Lung microvascular endothelial cell (primary cell): ENCODE data around the gene PCDHA2. TPM values are rescaled to one million over a fixed set of nuclear protein-coding genes. Genes with fewer than 3 reads are reported as not detected.
A peak's percentile ranks its signal among the peaks of the same experiment; 100 is the strongest.
"Not testable (repeated sequence)": the region's sequence is repeated elsewhere in the genome, so short reads cannot be mapped to it uniquely, and the experiment has no call there.

ENCODE experiments used
- DNase-seq, 2 donors: peaks; one replicate each; pipeline versions ENCODE4 v3.0.0 to v3.0.0-alpha.2; 2010; ENCODE audit warnings: low read depth in 2 of 2
- total RNA-seq: library from RNA; depleted of rRNA; stranded (reverse); fragments of >200 nt; gene quantifications from 2 replicates; pipeline ENCODE4 v1.2.1, GENCODE V29; 2014

PCDHA2 gene
- total RNA-seq = under 0.01 TPM in 2 replicates

DNA sequence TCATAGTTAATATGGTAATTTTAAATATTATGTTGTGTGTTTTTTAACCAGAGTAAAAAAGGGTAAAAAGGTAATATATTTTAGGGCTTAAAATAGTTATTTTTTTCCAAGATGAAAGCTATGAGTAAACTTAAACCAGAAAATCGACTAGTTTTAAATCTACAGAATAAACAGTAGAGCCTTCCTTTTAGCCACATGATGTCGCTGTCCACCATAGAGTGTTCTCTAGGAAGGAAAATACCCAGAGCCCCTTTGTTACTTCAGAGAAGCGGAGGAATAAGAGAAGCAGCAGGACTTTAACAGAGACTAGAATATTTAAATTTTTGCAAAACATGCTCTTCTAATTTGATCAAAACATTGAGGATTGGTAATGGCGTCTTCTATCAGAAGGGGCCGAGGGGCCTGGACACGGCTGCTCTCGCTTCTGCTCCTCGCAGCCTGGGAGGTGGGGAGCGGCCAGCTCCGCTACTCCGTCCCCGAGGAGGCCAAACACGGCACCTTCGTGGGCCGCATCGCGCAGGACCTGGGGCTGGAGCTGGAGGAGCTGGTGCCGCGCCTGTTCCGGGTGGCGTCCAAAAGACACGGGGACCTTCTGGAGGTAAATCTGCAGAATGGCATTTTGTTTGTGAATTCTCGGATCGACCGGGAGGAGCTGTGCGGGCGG lies at the start of gene PCDHA2:
PCDHA2 (plus strand) TSS at position 258 of the 664 bp plus-strand sequence.
- no peak for DNase-seq

DNA sequence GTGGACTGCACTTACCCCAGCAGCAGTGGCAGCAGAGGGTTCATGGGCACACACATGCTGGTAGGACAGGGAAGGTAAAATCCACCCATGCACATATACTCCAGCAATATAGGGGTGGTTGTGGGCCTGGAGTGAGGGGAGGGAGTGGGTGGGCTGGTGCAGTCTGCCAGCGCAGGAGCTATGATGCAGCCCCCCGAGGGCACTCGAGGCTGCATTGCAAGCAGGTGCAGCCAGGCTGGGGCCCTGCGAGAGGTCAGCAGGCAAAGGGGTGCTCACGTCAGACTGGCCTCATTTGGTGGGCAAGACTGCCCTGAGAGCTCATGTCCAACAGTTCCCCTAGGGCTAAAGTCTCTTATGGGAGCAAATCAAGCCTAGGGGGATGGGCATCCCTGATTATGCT lies 41.1 kb upstream of the PCDHA2 start:
- no peak for DNase-seq

DNA sequence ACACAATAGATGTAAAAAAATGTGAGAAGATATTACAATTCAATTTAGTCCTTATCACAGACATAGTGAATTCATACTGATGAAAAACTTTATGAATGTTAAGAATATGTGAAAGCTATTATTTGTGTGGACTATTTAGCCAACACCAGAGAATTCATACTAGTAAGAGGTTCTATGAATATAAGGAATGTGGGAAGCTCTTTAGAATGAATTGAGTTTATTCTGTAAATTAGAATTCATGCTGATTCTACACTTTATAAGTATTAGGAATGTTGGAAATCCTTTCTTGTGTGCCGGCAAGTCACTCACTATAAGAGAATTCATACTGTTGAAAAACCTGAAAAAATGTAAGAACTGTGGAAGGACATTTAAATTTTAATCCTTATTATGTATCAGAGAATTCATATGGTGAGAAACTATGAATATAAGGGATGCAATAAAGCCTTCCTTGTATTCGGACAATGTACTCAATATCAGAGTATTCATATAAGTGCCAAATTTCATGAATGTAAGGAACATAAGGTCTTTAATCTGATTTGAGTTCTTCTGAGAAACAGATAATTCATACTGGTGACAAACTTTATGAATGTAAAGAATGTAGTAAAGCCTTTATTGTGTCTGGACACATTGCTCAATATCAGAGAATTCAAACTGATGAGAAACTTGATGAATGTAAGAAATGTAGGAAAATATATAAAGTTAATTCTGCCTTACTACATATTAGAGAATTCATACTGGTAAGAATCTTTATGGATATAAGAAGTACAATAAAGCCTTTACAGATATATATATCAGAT lies 30.3 kb upstream of the PCDHA2 start:
- DNase-seq = peak in 1 of 2 donors; percentile 1

DNA sequence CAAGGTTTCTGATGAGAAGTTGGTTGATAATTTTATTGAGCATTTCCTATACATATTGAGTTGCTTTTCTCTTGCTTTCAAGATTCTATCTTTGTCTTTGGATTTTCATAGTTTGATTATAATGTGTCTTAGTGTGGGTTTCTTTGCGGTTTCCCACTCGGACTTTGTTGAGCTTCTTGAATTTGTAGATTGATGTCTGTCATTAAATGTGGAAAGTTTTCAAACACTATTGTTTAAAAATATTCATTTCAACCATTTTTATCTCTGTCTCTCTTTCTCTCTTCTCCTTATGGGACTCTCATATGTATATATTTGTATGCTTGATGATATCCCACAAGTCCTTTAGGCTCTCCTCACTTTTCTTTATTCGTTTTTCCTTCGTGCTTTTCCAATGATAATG lies 27.2 kb upstream of the PCDHA2 start:
- DNase-seq = no peak

DNA sequence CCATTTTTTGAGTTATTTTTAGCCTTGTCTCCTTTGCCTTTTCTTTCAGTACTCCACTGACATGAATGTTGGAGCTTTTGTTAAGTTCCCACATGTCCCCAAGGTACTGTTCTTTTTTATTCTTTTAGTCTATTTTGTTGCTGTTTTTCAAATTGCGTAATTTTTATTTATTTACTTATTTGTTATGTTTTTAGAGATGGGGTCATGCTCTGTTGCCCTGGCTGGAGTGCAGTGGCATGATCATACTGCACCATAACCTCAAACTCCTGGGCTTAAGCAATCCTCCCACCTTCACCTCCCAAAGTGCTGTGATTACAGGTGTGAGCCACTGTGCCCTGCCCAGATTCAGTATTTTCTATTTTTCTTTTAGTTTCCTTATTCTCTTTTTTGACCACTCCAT lies 14.1 kb upstream of the PCDHA2 start:
- no peak for DNase-seq

DNA sequence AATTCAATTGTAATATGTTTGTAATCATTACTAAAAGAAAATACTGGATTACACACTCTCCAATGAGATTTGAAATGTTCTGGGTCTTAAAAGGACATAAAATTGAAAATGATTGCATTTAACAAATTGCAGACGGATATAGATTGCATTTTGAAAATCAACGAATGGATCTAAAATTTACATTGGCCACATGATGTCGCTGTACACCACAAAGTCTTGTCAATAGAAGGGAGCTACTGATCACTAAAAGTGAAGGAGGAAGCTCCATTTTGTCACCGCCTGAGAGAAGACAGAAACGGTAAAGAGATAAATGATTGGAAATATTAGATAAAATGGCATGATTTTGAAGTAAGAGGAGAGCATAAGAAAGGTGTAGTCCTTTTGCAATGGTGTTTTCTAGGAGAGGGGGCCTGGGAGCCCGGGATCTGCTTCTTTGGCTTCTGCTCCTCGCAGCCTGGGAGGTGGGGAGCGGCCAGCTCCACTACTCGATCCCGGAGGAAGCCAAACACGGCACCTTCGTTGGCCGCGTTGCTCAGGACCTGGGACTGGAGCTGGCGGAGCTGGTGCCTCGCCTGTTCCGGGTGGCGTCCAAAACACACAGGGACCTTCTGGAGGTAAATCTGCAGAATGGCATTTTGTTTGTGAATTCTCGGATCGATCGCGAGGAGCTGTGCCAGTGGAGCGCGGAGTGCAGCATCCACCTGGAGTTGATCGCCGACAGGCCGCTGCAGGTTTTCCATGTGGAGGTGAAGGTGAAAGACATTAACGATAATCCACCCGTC lies 8.6 kb upstream of the PCDHA2 start, which contains the start of gene PCDHA1:
PCDHA1 (plus strand) TSS at position 236 of the 782 bp plus-strand sequence.
- no peak for DNase-seq

DNA sequence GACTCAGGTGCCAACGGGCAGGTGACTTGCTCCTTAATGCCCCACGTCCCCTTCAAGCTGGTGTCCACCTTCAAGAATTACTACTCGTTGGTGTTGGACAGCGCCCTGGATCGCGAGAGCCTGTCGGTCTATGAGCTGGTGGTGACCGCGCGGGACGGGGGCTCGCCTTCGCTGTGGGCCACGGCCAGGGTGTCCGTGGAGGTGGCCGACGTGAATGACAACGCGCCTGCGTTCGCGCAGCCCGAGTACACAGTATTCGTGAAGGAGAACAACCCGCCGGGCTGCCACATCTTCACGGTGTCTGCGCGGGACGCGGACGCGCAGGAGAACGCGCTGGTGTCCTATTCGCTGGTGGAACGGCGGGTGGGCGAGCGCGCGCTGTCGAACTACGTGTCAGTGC lies 7.2 kb upstream of the PCDHA2 start:
- not testable (repeated sequence) for DNase-seq

DNA sequence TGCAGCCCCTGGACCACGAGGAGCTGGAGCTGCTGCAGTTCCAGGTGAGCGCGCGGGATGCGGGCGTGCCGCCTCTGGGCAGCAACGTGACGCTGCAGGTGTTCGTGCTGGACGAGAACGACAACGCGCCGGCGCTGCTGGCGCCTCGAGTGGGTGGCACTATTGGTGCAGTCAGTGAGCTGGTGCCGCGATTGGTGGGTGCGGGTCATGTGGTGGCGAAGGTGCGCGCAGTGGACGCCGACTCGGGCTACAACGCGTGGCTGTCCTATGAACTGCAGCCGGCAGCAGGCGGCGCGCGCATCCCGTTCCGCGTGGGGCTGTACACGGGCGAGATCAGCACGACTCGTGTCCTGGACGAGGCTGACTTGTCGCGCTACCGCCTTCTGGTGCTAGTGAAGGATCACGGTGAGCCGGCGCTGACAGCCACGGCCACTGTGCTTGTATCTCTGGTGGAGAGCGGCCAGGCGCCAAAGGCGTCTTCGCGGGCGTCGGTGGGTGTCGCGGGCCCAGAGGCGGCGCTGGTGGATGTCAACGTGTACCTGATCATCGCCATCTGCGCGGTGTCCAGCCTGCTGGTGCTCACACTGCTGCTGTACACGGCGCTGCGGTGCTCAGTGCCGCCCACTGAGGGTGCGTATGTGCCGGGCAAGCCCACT lies 6.7 kb upstream of the PCDHA2 start:
- not testable (repeated sequence) for DNase-seq

DNA sequence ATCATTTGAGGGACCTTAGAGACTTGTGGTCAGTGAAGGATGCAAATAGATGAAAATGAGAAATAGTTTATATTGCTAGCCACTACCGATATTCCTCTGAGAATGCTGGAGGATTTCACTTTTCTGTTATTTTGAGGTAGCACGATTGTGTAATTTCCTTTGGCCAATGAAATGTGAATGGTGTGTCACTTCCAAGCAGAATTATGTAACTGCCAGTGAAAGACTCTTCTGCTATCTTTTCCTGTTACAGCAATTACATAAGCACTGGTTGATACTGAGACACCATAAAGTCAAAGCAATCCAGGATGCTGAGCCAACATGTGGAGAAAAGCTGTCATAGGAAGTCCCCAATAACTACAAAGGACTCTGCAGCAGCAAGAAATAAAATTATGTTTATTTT lies 3.6 kb upstream of the PCDHA2 start:
- DNase-seq = no peak

DNA sequence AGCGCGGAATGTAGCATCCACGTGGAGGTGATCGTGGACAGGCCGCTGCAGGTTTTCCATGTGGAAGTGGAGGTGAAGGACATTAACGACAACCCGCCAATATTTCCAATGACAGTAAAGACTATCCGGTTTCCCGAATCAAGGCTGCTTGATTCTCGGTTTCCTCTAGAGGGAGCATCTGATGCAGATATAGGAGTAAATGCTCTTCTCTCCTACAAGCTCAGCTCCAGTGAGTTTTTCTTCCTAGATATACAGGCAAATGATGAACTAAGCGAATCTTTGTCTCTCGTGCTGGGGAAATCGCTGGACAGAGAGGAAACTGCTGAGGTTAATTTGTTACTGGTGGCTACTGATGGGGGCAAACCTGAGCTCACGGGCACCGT lies 598 bp downstream of the PCDHA2 start:
- DNase-seq = peak in 1 of 2 donors; percentile 9

DNA sequence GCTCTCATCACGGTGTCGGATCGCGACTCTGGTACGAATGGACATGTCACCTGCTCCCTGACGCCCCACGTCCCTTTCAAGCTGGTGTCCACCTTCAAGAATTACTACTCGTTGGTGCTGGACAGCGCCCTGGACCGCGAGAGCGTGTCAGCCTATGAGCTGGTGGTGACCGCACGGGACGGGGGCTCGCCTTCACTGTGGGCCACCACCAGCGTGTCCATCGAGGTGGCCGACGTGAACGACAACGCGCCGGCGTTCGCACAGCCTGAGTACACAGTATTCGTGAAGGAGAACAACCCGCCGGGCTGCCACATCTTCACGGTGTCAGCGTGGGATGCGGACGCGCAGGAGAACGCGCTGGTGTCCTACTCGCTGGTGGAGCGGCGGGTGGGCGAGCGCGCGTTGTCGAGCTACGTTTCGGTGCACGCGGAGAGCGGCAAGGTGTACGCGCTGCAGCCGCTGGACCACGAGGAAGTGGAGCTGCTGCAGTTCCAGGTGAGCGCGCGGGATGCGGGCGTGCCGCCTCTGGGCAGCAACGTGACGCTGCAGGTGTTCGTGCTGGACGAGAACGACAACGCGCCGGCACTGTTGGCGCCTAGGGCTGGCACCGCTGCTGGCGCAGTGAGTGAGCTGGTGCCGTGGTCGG lies 1.5 kb downstream of the PCDHA2 start:
- not testable (repeated sequence) for DNase-seq

DNA sequence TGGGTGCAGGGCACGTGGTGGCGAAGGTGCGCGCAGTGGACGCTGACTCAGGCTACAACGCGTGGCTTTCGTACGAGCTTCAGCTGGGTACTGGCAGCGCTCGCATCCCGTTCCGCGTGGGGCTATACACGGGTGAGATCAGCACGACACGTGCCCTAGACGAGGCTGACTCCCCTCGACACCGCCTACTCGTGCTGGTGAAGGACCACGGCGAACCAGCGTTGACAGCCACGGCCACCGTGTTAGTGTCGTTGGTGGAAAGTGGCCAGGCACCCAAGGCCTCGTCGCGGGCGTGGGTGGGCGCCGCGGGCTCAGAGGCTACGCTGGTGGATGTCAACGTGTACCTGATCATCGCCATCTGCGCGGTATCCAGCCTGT lies 2.1 kb downstream of the PCDHA2 start:
- no peak for DNase-seq

DNA sequence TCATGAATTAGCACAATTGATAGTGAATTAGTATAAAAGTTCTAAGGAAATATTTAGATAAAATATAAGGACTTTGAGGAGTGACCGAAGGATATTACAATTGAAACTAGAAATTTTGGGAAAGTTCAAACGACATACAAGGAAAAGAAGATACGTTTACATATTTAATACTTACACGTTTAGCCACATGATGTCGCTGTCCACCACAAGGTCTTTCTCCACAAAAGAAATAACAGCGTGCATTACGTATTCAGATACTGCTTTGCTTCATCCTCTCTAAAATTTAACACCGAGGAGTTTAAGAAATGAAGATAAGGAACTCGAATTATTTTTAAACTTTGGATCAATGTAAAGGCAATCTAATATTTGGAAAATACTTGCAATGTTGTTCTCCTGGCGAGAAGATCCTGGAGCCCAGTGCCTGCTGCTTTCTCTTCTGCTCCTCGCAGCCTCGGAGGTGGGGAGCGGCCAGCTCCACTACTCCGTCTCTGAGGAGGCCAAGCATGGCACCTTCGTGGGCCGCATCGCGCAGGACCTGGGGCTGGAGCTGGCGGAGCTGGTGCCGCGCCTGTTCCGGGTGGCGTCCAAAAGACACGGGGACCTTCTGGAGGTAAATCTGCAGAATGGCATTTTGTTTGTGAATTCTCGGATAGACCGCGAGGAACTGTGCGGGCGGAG lies 6.3 kb downstream of the PCDHA2 start, which contains the start of gene PCDHA3:
PCDHA3 (plus strand) TSS at position 242 of the 678 bp plus-strand sequence.
- peak; percentile 29 to 59 for DNase-seq

DNA sequence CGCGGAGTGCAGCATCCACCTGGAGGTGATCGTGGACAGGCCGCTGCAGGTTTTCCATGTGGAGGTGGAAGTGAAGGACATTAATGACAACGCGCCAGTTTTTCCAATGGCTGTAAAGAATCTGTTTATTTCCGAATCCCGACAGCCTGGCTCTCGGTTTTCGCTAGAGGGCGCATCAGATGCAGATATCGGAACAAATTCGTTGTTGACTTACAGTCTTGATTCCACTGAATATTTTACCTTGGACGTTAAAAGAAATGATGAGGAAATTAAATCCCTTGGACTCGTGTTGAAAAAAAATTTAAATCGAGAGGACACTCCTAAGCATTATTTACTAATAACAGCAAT lies 6.8 kb downstream of the PCDHA2 start:
- peak in 1 of 2 donors; percentile 51 for DNase-seq

DNA sequence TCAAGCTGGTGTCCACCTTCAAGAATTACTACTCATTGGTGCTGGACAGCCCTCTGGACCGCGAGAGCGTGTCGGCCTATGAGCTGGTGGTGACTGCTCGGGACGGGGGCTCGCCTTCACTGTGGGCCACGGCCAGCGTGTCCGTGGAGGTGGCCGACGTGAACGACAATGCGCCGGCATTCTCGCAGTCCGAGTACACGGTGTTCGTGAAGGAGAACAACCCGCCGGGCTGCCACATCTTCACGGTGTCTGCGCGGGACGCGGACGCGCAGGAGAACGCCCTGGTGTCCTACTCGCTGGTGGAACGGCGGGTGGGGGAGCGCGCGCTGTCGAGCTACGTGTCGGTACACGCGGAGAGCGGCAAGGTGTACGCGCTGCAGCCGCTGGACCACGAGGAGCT lies 7.7 kb downstream of the PCDHA2 start:
- not testable (repeated sequence) for DNase-seq

DNA sequence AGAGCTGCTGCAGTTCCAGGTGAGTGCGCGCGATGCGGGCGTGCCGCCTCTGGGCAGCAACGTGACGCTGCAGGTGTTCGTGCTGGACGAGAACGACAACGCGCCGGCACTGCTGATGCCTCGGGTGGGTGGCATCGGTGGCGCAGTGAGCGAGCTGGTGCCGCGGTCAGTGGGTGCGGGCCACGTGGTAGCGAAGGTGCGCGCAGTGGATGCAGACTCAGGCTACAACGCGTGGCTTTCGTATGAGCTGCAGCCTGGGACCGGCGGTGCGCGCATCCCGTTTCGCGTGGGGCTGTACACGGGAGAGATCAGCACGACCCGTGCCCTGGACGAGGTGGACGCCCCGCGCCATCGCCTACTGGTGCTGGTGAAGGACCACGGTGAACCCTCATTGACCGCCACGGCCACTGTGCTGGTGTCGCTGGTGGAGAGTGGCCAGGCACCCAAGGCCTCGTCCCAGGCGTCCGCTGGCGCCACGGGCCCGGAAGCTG lies 8.2 kb downstream of the PCDHA2 start:
- no peak for DNase-seq

DNA sequence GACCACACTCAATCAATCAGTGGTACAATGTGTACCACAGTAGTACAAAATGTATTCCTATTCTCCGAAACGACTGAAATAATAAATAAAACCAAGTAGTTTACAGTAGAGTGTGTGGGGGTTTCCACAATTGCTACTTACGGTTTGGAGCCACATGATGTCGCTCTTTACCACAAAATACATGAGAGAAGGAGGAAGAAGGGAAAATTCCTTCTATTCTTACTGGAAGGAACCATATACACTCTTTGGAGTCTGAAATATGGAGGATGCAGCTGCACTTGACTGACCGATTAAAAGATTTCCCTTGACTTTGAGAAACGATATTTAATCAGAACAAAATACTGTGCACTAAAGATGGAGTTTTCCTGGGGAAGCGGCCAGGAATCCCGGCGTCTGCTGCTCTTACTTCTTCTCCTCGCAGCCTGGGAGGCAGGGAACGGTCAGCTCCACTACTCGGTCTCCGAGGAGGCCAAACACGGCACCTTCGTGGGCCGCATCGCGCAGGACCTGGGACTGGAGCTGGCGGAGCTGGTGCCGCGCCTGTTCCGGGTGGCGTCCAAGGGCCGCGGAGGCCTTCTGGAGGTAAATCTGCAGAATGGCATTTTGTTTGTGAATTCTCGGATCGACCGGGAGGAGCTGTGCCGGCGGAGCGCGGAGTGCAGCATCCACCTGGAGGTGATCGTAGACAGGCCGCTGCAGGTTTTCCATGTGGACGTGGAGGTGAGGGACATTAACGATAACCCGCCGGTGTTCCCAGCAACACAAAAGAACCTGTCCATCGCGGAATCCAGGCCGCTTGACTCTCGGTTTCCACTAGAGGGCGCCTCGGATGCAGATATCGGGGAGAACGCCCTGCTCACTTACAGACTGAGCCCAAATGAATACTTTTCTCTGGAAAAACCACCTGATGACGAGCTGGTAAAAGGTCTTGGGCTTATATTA lies 12.5 kb downstream of the PCDHA2 start, which contains the start of gene PCDHA4:
PCDHA4 (plus strand) TSS at position 235 of the 942 bp plus-strand sequence.
- peak in 1 of 2 donors; percentile 46 for DNase-seq

DNA sequence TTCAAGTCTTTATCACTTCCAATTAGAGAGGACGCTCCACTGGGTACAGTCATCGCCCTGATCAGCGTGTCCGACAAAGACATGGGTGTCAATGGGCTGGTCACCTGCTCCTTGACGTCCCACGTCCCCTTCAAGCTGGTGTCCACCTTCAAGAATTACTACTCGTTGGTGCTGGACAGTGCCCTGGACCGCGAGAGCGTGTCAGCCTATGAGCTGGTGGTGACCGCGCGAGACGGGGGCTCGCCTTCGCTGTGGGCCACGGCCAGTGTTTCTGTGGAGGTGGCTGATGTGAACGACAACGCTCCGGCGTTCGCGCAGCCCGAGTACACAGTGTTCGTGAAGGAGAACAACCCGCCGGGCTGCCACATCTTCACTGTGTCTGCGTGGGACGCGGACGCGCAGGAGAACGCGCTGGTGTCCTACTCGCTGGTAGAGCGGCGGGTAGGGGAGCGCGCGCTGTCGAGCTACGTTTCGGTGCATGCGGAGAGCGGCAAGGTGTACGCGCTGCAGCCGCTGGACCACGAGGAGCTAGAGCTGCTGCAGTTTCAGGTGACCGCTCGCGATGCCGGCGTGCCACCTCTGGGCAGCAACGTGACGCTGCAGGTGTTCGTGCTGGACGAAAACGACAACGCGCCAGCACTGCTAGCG lies 13.7 kb downstream of the PCDHA2 start:
- DNase-seq = not testable (repeated sequence)

DNA sequence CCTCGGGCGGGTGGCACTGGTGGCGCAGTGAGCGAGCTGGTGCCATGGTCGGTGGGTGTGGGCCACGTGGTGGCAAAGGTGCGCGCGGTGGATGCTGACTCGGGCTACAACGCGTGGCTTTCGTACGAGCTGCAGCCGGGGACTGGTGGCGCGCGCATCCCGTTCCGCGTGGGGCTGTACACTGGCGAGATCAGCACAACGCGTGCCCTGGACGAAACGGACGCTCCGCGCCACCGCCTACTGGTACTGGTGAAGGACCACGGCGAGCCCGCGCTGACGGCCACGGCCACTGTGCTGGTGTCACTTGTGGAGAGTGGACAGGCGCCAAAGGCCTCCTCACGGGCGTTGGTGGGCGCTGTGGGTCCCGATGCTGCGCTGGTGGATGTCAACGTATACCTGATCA lies 14.2 kb downstream of the PCDHA2 start:
- DNase-seq = no peak
